HCEC 1CT (cell line): Measurements from ENCODE around the gene MARK3.
"Not testable (repeated sequence)": the region's sequence is repeated elsewhere in the genome, so short reads cannot be mapped to it uniquely, and the experiment has no call there.

ENCODE experiments used
- DNase-seq: peaks from one replicate; pipeline ENCODE4 v3.0.0-alpha.2; 2017

The MARK3 gene

GRCh38 chr14:103517174-103517566 is 132.0 kb downstream of the MARK3 start:
- no peak for DNase-seq

DNA sequence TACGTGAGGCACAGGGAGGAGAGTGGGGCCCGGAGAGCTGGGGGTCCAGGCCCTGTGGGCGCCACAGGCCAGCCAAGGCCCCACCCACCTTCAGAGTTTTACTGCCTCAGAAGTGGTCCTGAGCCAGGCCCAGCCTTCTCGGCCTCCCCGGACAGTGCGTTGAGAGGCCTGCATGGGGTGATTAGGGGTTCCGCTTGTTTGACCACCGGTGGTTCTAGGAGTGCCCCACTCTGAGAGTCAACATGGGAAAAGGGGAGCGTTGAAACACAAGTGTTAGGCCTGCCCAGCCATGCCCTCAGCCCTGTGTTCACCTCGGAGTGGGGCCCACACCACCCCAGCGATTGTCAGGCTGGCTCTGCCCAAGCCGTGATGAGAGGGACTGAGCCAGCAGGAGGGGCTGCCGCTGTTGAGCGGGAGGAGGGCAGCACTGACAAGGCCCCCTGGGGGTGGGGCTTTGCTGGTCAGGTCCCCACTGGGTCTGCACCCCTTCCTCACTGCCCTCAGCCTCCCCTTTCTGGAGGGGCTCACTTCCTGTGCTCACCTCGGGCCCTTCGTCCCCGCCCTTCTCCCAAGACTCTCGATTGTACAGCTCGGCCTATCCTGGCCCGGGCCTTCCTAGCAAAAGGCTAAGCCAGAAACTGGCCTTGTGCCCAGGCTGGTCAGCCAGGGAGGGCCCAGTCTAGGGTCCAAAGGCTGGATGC is 132.7 kb downstream of the MARK3 start:
- DNase-seq, result no peak

DNA sequence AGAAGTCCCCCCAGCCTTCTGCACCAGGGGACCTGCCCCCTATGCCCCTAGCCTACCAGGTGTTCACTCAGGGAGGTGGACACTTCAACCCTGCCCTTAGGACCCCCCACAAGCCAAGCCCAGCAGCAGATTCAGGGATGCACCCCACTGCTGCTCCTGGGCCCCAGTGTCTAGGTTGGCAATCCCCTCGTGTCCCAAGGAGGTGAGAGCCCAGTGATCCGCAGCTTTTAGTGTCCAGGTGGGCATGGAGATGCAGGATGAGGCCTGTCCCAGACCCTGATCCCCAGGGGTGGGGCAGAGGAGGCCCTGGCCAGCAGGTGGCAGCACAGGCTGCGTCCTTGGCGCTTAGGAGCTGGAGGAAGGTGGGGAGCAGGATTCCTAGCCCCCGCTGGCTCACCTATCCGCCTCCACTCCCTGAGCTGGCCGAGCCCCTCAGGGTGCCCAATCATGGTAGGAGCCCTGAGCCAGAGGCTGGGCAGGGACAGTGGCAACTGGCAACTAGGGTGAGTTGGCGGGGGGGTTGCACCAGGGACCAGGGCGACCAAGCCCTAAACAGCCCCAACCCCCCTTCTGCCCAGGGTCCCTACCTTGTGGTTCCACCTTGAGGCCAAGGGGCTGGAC is 133.3 kb downstream of the MARK3 start:
- no peak for DNase-seq

DNA sequence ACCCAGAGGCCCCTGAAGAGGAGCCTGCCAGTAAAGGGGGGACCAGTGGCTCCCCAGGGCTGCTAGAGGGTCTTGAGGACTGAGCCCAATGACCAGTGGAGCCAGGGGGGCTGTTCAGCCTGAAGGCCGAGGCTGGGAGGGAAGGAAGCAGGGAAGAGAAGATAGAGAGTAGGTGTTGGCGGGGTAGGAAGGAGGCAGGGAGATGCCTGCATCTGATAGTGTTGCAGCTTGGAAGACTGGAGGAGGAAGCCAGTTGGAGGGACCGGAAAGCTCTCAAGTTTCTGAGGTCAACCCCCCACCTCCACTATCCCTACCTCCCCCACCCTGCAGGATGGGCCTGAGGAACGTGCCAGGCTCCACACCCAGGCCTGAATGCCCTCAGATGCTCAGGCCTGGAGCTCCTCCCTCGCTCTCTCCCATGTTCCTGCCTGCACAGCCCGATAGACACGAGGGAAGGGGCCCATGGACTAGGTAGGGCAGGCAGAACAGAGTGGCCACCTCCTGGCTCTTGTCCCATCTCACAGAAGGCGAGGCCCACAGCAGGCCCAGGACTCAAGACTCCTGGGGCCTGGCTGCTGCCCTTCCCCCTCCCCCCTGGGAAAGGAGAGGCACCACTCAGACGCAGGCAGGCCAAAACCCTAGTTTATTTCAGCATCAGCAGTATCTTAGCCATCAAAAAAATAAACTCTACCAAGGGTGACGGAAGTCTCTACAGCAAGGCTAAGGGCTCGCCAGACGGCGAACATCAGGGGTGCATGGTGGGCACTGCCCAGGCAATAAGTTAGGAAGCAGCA is 134.0 kb downstream of the MARK3 start:
- no peak for DNase-seq

DNA sequence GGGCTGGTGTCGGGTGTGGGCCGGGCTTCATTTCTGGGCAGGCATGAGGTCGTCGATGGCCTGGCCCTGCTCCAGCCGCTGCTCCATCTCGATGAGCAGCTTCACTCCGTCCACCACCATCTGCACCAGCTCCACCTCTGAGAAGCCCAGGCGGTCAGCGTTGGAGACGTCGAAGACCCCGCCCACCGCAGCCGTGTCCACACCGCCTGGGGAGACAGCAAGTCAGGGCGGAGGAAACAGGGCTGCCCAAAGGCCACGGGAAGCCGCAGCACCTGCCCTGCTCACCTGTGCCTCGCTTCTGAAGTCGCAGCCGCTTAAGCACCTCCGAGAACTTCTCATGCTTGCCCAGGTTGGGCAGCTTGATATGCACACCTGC is 134.6 kb downstream of the MARK3 start:
- no peak for DNase-seq

- DNase-seq, result no peak
Measured at GRCh38 chr14:103520269-103520656, 135.0 kb downstream of the MARK3 start.

GRCh38 chr14:103520657-103521437 is 135.6 kb downstream of the MARK3 start:
- peak; percentile 43 for DNase-seq

DNA sequence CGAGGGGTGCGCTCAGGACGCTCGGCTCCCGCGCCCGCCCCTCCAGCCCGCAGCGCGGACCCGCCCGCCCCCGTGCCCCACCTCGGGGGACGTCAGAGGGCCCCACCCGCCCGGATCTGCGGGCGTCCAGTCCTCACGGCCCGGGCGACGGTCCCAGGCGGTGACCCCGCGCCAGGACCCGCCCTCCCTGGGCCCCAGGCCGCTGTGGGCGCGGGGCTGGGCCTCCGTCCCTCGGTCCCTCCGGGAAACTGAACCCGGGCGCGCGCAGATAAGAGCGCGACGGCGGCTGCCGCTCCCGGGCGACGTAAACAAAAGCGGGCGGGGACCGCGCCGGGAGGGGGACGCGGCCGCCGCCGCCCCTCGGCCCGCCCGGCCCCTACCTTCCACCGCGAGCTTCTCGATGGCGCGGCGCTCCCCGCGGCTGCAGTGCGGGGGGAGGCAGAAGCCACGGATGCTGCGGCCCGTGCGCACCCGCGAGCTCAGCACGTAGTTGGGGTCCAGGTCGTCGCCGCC is 136.3 kb downstream of the MARK3 start:
- DNase-seq, result no peak

GRCh38 chr14:103521951-103522563 is 136.8 kb downstream of the MARK3 start:
- DNase-seq, result no peak

DNA sequence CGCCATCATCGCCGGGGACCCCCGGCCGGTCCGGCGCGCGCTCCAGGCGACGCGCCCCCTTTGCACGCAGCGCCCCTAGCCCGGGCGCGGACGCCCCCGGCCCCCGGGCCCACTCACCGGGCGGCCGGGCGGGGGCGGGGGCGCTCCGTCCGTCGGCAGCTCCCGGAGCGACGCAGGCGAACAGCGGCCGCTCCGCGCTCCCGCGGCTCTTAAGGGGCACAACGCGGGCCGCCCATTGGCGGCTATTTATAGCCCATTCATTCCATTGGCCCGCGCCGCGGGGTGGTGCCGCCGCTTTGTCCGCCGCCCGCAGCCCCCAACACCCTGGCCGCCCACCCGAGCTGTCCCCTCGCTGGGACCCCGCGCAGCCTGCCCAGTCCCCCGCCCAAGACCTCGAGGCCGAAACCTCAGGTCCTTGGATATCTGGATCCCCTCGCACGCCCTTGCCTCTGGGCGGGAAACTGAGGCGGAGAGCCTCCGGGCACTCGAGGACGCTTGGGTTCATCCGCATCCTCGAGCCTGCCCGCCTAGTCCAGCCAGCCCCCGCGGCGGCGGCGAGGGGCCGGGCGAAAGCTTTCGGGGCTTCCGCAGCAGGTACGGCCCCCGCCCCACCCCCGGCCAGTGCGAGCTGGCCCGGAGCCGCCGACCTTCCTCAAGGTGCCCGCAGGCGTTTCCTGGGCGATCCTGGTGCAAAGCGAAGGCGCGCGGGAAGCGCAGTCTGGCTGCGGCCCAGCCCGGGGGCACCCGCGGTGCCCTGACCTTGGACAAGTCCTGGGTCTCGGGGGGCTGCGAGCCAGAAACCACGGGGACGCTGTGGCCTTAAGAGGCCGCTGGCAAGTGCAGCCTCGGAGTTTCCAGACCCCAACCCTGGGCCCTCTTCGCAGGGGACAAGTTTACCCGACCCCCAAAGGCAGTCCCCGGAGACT is 137.7 kb downstream of the MARK3 start, which contains the start of gene CKB:
Gene CKB, minus strand, starts transcription at position 182 of the 926 bp plus-strand sequence. CDS start 337 bp downstream, outside the sequence.
- no peak for DNase-seq

GRCh38 chr14:103523575-103523954 is 138.3 kb downstream of the MARK3 start:
- no peak for DNase-seq

GRCh38 chr14:103524002-103524935 is 139.1 kb downstream of the MARK3 start:
- no peak for DNase-seq

- not testable (repeated sequence) for DNase-seq
Measured at GRCh38 chr14:103525430-103526246, 140.4 kb downstream of the MARK3 start.

- DNase-seq, result no peak
Measured at GRCh38 chr14:103526247-103526913, 141.2 kb downstream of the MARK3 start.

GRCh38 chr14:103526914-103527248 is 141.7 kb downstream of the MARK3 start:
- DNase-seq, result no peak

GRCh38 chr14:103527408-103528145 is 142.4 kb downstream of the MARK3 start:
- no peak for DNase-seq

GRCh38 chr14:103528146-103528586 is 143.0 kb downstream of the MARK3 start:
- no peak for DNase-seq
